Natural killer cell (primary cell): ENCODE data around the gene SPSB2. TPM values are rescaled to one million over a fixed set of nuclear protein-coding genes. Genes with fewer than 3 reads are reported as not detected.

ENCODE experiments used
- ATAC-seq, 3 donors: fragments of 150-1000 bp in 2 of 3; fragments of 200-7000 bp in 1 of 3; cut with Tn5 transposase; 1 replicate in 1 of 3; 2 replicates in 2 of 3; pipeline ENCODE4 v1.10.0; 2021; ENCODE audit warnings: mild to moderate bottlenecking in 2 of 3, moderate library complexity in 2 of 3
- DNase-seq, 2 donors: peaks; one replicate each; pipeline versions ENCODE4 v3.0.0 to v3.0.0-alpha.2; 2013 to 2021; ENCODE audit warnings: mixed read lengths in 1 of 2
- H3K27ac ChIP-seq: one replicate; pipeline ENCODE4 v1.5.1; 2013; ENCODE audit warnings: mild to moderate bottlenecking, low read length
- H3K27me3 ChIP-seq: one replicate; pipeline ENCODE4 v1.6.1; 2013; ENCODE audit warnings: low read length; ENCODE audit not compliant: control insufficient read depth, insufficient read depth
- H3K36me3 ChIP-seq: one replicate; pipeline ENCODE4 v1.6.1; 2013; ENCODE audit warnings: low read length; ENCODE audit not compliant: control insufficient read depth, insufficient read depth
- H3K4me1 ChIP-seq: one replicate; pipeline ENCODE4 v1.6.1; 2013; ENCODE audit warnings: low read length; ENCODE audit not compliant: control insufficient read depth, insufficient read depth
- H3K4me3 ChIP-seq: one replicate; pipeline ENCODE4 v1.5.1; 2013; ENCODE audit warnings: low read length
- H3K9me3 ChIP-seq: one replicate; pipeline ENCODE4 v1.6.1; 2013; ENCODE audit warnings: low read length; ENCODE audit not compliant: control insufficient read depth, insufficient read depth
- H3K27ac Mint-ChIP-seq, 2 donors: one replicate each; pipeline ENCODE4 v1.8.0; 2022; ENCODE audit warnings: mild to moderate bottlenecking in 2 of 2, mixed read lengths in 2 of 2, moderate library complexity in 1 of 2
- H3K27me3 Mint-ChIP-seq, 2 donors: one replicate each; pipeline ENCODE4 v1.8.0; 2022; ENCODE audit warnings: low read depth in 2 of 2, mixed read lengths in 2 of 2
- H3K36me3 Mint-ChIP-seq: one replicate; pipeline ENCODE4 v1.8.0; 2022; ENCODE audit warnings: mixed read lengths
- H3K4me1 Mint-ChIP-seq, 2 donors: one replicate each; pipeline ENCODE4 v1.8.0; 2022; ENCODE audit warnings: mixed read lengths in 2 of 2
- H3K4me3 Mint-ChIP-seq: one replicate; pipeline ENCODE4 v1.8.0; 2022; ENCODE audit warnings: mild to moderate bottlenecking, moderate library complexity, mixed read lengths
- H3K9me3 Mint-ChIP-seq, 2 donors: one replicate each; pipeline ENCODE4 v1.8.0; 2022; ENCODE audit warnings: mixed read lengths in 2 of 2
- CTCF ChIP-seq: fragments of 200-600 bp; IDR thresholded peaks from one replicate; pipeline ENCODE4 v1.8.0; 2022; ENCODE audit warnings: antibody characterized with exemption
- WGBS: methylation state at CpG from one replicate; pipeline ENCODE4 v1.1.7; 2013; ENCODE audit warnings: missing lambda C conversion rate; ENCODE audit not compliant: insufficient coverage; 5-methylcytosine and 5-hydroxymethylcytosine counted together
- intact Hi-C: fragments of 100-400 bp; cut with micrococcal nuclease; formaldehyde crosslinking; loops from one replicate; pipeline ENCODE4 v1.14.2; 2022
- total RNA-seq, 4 donors: library from RNA; stranded (reverse); fragments of 120-200 nt in 1 of 4; gene quantifications; one replicate each; pipeline versions ENCODE4 v1.2.3 to v1.2.4, GENCODE V29; 2013 to 2022

The SPSB2 gene
- total RNA-seq, 3 donors from 2014 or later (not counting 1 experiment from before 2014, with no cell fraction given) = 8.1 to 19.1 (median 8.4) TPM

- H3K4me1 ChIP-seq = peaks cover 9% of the 10 kb centered on the region
- H3K27me3 Mint-ChIP-seq = no peaks in the 10 kb centered on the region
- peaks cover 51% of the 10 kb centered on the region for H3K36me3 ChIP-seq
- H3K4me1 Mint-ChIP-seq = peaks cover 0 to 5% of the 10 kb centered on the region in 2 donors
- no peak overlapping the region for H3K4me3 ChIP-seq
- H3K27ac Mint-ChIP-seq = no peak overlapping the region
- ATAC-seq = no peak
- H3K4me3 Mint-ChIP-seq = no peak overlapping the region
- no peaks in the 10 kb centered on the region for H3K27me3 ChIP-seq
- over 99% methylated on average over 11 of the region's 11 CpGs for WGBS
- no peaks in the 10 kb centered on the region for H3K9me3 ChIP-seq
- H3K27ac ChIP-seq = no peak overlapping the region
- intact Hi-C loops = no loop called here
- H3K36me3 Mint-ChIP-seq = peaks cover 6% of the 10 kb centered on the region
- no peak for DNase-seq
- H3K9me3 Mint-ChIP-seq = no peaks in the 10 kb centered on the region
- no peak for TF ChIP-seq CTCF
Observed at GRCh38 chr12:6863033-6863432, 10.1 kb downstream of the SPSB2 start.

- no peak for DNase-seq
- H3K9me3 Mint-ChIP-seq = no peaks in the 10 kb centered on the region
- intact Hi-C loops = no loop called here
Observed at GRCh38 chr12:6861391-6861790, 11.7 kb downstream of the SPSB2 start.

GRCh38 chr12:6860942-6861341, 12.2 kb downstream of the SPSB2 start:
- H3K4me3 ChIP-seq = no peak overlapping the region
- no peaks in the 10 kb centered on the region for H3K27me3 ChIP-seq
- no peaks in the 10 kb centered on the region for H3K4me1 Mint-ChIP-seq
- intact Hi-C loops = no loop called here
- H3K27me3 Mint-ChIP-seq = no peaks in the 10 kb centered on the region
- peak overlapping the region in 1 of 2 donors; percentile 40 for H3K27ac Mint-ChIP-seq
- peaks cover 70% of the 10 kb centered on the region for H3K36me3 ChIP-seq
- no peaks in the 10 kb centered on the region for H3K9me3 Mint-ChIP-seq
- peaks cover 6% of the 10 kb centered on the region for H3K36me3 Mint-ChIP-seq
- no peak for TF ChIP-seq CTCF
- no peak overlapping the region for H3K4me3 Mint-ChIP-seq
- DNase-seq (no peak), ATAC-seq (no peak)
- H3K27ac ChIP-seq = no peak overlapping the region
- WGBS = 97% methylated on average over 7 of the region's 7 CpGs
- H3K9me3 ChIP-seq = no peaks in the 10 kb centered on the region
- H3K4me1 ChIP-seq = no peaks in the 10 kb centered on the region

More at GRCh38 chr12:6861391-6861790, 11.7 kb downstream of the SPSB2 start:
- Mint-ChIP-seq H3K27me3 (no peaks in the 10 kb centered on the region), H3K4me1 (no peaks in the 10 kb centered on the region), H3K27ac (peak overlapping the region in 1 of 2 donors; percentile 40), H3K36me3 (peaks cover 6% of the 10 kb centered on the region), H3K4me3 (no peak overlapping the region)
- TF ChIP-seq CTCF = no peak
- Histone ChIP-seq H3K4me3 (no peak overlapping the region), H3K36me3 (peaks cover 66% of the 10 kb centered on the region), H3K4me1 (no peaks in the 10 kb centered on the region), H3K27ac (no peak overlapping the region), H3K27me3 (no peaks in the 10 kb centered on the region), H3K9me3 (no peaks in the 10 kb centered on the region)
- ATAC-seq = no peak
- WGBS = 96% methylated on average over 9 of the region's 9 CpGs

- H3K4me3 ChIP-seq = no peak overlapping the region
- H3K36me3 ChIP-seq = peaks cover 74% of the 10 kb centered on the region
- H3K4me1 ChIP-seq = no peaks in the 10 kb centered on the region
- Mint-ChIP-seq H3K9me3 (no peaks in the 10 kb centered on the region), H3K27me3 (no peaks in the 10 kb centered on the region), H3K4me3 (no peak overlapping the region), H3K27ac (no peak overlapping the region), H3K36me3 (peaks cover 6% of the 10 kb centered on the region), H3K4me1 (no peaks in the 10 kb centered on the region)
- no peak for ATAC-seq
- no peak for TF ChIP-seq CTCF
- 96% methylated on average over 9 of the region's 9 CpGs for WGBS
- H3K9me3 ChIP-seq = no peaks in the 10 kb centered on the region
- intact Hi-C loops = no loop called here
- no peak overlapping the region for H3K27ac ChIP-seq
- no peaks in the 10 kb centered on the region for H3K27me3 ChIP-seq
- no peak for DNase-seq
Observed at GRCh38 chr12:6860116-6860515, 13.0 kb downstream of the SPSB2 start.
